HEK293 (cell line): ENCODE measurements around the gene DSCAML1.

ENCODE experiments used
- CTCF ChIA-PET: fragments of 350-600 bp; formaldehyde crosslinking; extraction: SDS; loops from one replicate; lab custom pipeline; 2021; ENCODE audit warnings: antibody characterized with exemption; lab: Yijun Ruan, JAX
- POLR2A ChIA-PET: fragments of 300-600 bp; formaldehyde crosslinking; extraction: SDS; loops from one replicate; lab custom pipeline; 2020; ENCODE audit warnings: antibody characterized with exemption, inconsistent platforms; lab: Yijun Ruan, JAX
- H3K27ac ChIP-seq: fragments of 200-500 bp; sonication (Bioruptor generic); 2 replicates; pipeline ENCODE4 v1.5.1; 2014; ENCODE audit warnings: low read depth, low read length, control low read depth, inconsistent platforms; ENCODE audit errors: extremely low read depth
- H3K36me3 ChIP-seq, 2 experiments: fragments of 200-500 bp in 1 of 2; sonication (Bioruptor generic) in 1 of 2; 1 replicate in 1 of 2; 2 replicates in 1 of 2; pipeline ENCODE4 v1.5.1; 2014 to 2017; ENCODE audit warnings: inconsistent platforms in 2 of 2, low read length in 2 of 2; ENCODE audit not compliant: control insufficient read depth in 2 of 2, insufficient read depth in 1 of 2
- H3K4me1 ChIP-seq: fragments of 200-500 bp; sonication (Bioruptor generic); 2 replicates; pipeline ENCODE4 v1.5.1; 2014; ENCODE audit warnings: mild to moderate bottlenecking, low read length, inconsistent platforms; ENCODE audit not compliant: control insufficient read depth, insufficient read depth
- H3K4me3 ChIP-seq: 2 replicates; pipeline ENCODE4 v1.5.1; 2011; ENCODE audit warnings: low read depth, mild to moderate bottlenecking, control low read depth, low read length, moderate library complexity
- H3K9me3 ChIP-seq: fragments of 200-500 bp; sonication (Bioruptor generic); 2 replicates; pipeline ENCODE4 v1.5.1; 2014; ENCODE audit warnings: low read depth, low read length, inconsistent platforms; ENCODE audit not compliant: control insufficient read depth, insufficient read depth
- OSR2 ChIP-seq: fragments of 450-650 bp; formaldehyde crosslinking; IDR thresholded peaks from 2 replicates; pipeline ENCODE4 v1.5.1; 2016; ENCODE audit warnings: missing biosample characterization, missing genetic modification characterization
- REPIN1 ChIP-seq: fragments of 450-650 bp; formaldehyde crosslinking; IDR thresholded peaks from 2 replicates; pipeline ENCODE4 v1.5.1; 2017; ENCODE audit warnings: missing biosample characterization, missing genetic modification characterization, low read depth
- TRIM28 ChIP-seq: IDR thresholded peaks from 2 replicates; pipeline ENCODE4 v1.6.1; 2011; ENCODE audit warnings: low read length, control low read depth, borderline replicate concordance
- YY2 ChIP-seq: fragments of 450-650 bp; formaldehyde crosslinking; IDR thresholded peaks from 2 replicates; pipeline ENCODE4 v1.5.1; 2016; ENCODE audit warnings: missing biosample characterization, missing genetic modification characterization
- ZNF138 ChIP-seq: fragments of 450-650 bp; formaldehyde crosslinking; IDR thresholded peaks from 2 replicates; pipeline ENCODE4 v1.5.1; 2016; ENCODE audit warnings: missing biosample characterization, missing genetic modification characterization, borderline replicate concordance
- ZNF184 ChIP-seq: fragments of 450-650 bp; IDR thresholded peaks from 2 replicates; pipeline ENCODE4 v1.5.1; 2018; ENCODE audit warnings: missing biosample characterization, mild to moderate bottlenecking, missing genetic modification characterization
- ZNF2 ChIP-seq: fragments of 450-650 bp; formaldehyde crosslinking; IDR thresholded peaks from 2 replicates; pipeline ENCODE4 v1.5.1; 2016; ENCODE audit warnings: missing biosample characterization, missing genetic modification characterization
- ZNF211 ChIP-seq: fragments of 450-650 bp; formaldehyde crosslinking; IDR thresholded peaks from 2 replicates; pipeline ENCODE4 v1.5.1; 2016; ENCODE audit warnings: low read depth, missing biosample characterization, missing genetic modification characterization
- ZNF248 ChIP-seq: fragments of 450-650 bp; formaldehyde crosslinking; IDR thresholded peaks from 2 replicates; pipeline ENCODE4 v1.5.1; 2017; ENCODE audit warnings: missing biosample characterization, missing genetic modification characterization
- ZNF416 ChIP-seq: fragments of 450-650 bp; formaldehyde crosslinking; IDR thresholded peaks from 2 replicates; pipeline ENCODE4 v1.5.1; 2016; ENCODE audit warnings: missing biosample characterization, missing genetic modification characterization
- ZNF571 ChIP-seq: fragments of 450-650 bp; formaldehyde crosslinking; IDR thresholded peaks from 2 replicates; pipeline ENCODE4 v1.5.0; 2017; ENCODE audit warnings: missing biosample characterization, missing genetic modification characterization
- ZNF585B ChIP-seq: fragments of 450-650 bp; formaldehyde crosslinking; IDR thresholded peaks from 2 replicates; pipeline ENCODE4 v1.5.1; 2016; ENCODE audit warnings: missing biosample characterization, missing genetic modification characterization
- ZNF596 ChIP-seq: fragments of 450-650 bp; IDR thresholded peaks from 2 replicates; pipeline ENCODE4 v1.5.0; 2018; ENCODE audit warnings: missing biosample characterization, mild to moderate bottlenecking, missing genetic modification characterization, moderate library complexity
- ZNF664 ChIP-seq: fragments of 450-650 bp; formaldehyde crosslinking; IDR thresholded peaks from 2 replicates; pipeline ENCODE4 v1.5.1; 2016; ENCODE audit warnings: missing biosample characterization, missing genetic modification characterization
- ZNF670 ChIP-seq: fragments of 450-650 bp; formaldehyde crosslinking; IDR thresholded peaks from 2 replicates; pipeline ENCODE4 v1.5.1; 2016; ENCODE audit warnings: missing biosample characterization, missing genetic modification characterization, low read depth
- ZNF677 ChIP-seq: fragments of 450-650 bp; IDR thresholded peaks from 2 replicates; pipeline ENCODE4 v1.5.0; 2018; ENCODE audit warnings: missing biosample characterization, mild to moderate bottlenecking, missing genetic modification characterization, moderate library complexity
- ZNF747 ChIP-seq: fragments of 450-650 bp; formaldehyde crosslinking; IDR thresholded peaks from 2 replicates; pipeline ENCODE4 v1.5.1; 2016; ENCODE audit warnings: missing biosample characterization, missing genetic modification characterization
- TF ChIP-seq, protein P1 (sequence below): sonication (generic); formaldehyde crosslinking; IDR thresholded peaks from 2 replicates; pipeline ENCODE4 v1.8.1; 2022; ENCODE audit warnings: mild to moderate bottlenecking, moderate library complexity, missing genetic modification reagents
- TF ChIP-seq, protein P2 (sequence below): fragments of 450-650 bp; formaldehyde crosslinking; IDR thresholded peaks from 2 replicates; pipeline ENCODE4 v1.5.1; 2016; ENCODE audit warnings: missing biosample characterization, missing genetic modification characterization
- TF ChIP-seq, protein P3 (sequence below): fragments of 450-650 bp; formaldehyde crosslinking; IDR thresholded peaks from 2 replicates; pipeline ENCODE4 v1.5.1; 2016; ENCODE audit warnings: missing biosample characterization, missing genetic modification characterization
- TF ChIP-seq, protein P4 (sequence below): fragments of 450-650 bp; formaldehyde crosslinking; conservative IDR thresholded peaks from 2 replicates; pipeline ENCODE4 v1.5.1; 2016; ENCODE audit warnings: low read depth, missing biosample characterization, missing genetic modification characterization

Gene DSCAML1

DNA sequence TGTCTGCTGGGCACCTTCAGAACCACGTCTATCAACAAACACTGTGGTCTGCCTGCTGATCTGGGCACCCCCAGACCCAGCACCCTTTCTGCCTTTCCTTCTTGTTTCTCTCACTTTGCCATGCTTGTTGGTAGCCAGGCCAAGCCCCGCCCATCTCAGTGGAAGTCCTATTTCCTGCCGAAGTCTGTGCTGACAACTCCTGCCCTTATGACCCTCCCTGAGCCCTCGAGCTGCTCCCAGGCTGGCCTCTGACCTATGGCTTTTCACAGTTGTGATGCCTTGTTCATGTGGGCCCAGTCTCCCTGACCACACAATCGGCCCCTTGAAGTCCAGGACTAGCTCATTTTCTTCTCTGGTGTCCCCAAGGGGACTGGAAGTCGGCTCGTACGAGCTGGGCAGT is 132.1 kb downstream of the DSCAML1 start (continued):
- no peak for TF ChIP-seq ZNF416 (tag by site-specific recombination)
- TF ChIP-seq, protein P1, sequence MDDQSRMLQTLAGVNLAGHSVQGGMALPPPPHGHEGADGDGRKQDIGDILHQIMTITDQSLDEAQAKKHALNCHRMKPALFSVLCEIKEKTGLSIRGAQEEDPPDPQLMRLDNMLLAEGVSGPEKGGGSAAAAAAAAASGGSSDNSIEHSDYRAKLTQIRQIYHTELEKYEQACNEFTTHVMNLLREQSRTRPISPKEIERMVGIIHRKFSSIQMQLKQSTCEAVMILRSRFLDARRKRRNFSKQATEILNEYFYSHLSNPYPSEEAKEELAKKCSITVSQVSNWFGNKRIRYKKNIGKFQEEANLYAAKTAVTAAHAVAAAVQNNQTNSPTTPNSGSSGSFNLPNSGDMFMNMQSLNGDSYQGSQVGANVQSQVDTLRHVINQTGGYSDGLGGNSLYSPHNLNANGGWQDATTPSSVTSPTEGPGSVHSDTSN (CRISPR knock-in tag) = no peak
- TF ChIP-seq YY2 (tag by site-specific recombination) = no peak
- no peak for TF ChIP-seq ZNF596 (tag by site-specific recombination)

DNA sequence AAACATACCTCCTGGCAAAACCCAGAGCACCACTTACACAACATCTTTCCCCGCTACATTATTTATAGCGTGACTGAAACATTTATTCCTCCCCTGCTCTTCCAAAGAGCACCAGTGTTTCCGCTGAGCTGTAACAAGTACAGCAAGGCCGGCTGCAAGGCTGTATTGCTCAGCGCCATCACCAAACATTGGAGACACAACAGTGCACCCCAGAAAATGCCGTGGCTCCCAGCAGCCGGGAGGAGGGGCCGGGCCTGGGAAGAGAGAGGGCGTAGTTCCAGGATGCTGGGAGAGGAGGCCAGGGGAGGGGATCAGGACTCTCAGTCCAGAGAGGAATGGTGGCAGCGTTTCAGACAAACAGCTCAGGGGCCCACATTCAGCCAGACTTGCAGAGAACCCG is 133.2 kb downstream of the DSCAML1 start:
- CTCF ChIA-PET = interaction anchor here (0.7 kb wide), 1 partner anchor 11 kb away, joined by 3 read pairs; no protein-coding TSS in a partner anchor

More for the DNA sequence above, 133.2 kb downstream of the DSCAML1 start:
- H3K4me3 ChIP-seq = no peak overlapping the region
- POLR2A ChIA-PET = no interaction called here
- H3K27ac ChIP-seq = no peak overlapping the region
- no peaks in the 10 kb centered on the region for H3K36me3 ChIP-seq
- H3K4me1 ChIP-seq = no peaks in the 10 kb centered on the region
- TF ChIP-seq REPIN1 (tag by site-specific recombination) (no peak), ZNF2 (tag by site-specific recombination) (no peak), OSR2 (tag by site-specific recombination) (no peak), ZNF747 (no peak), ZNF211 (tag by site-specific recombination) (no peak), ZNF596 (tag by site-specific recombination) (no peak), ZNF670 (tag by site-specific recombination) (no peak), ZNF138 (tag by site-specific recombination) (no peak), ZNF677 (tag by site-specific recombination) (no peak), ZNF585B (tag by site-specific recombination) (no peak), ZNF248 (no peak), ZNF664 (no peak), ZNF184 (tag by site-specific recombination) (no peak), TRIM28 (no peak), ZNF571 (tag by site-specific recombination) (no peak)
- TF ChIP-seq, protein P2, sequence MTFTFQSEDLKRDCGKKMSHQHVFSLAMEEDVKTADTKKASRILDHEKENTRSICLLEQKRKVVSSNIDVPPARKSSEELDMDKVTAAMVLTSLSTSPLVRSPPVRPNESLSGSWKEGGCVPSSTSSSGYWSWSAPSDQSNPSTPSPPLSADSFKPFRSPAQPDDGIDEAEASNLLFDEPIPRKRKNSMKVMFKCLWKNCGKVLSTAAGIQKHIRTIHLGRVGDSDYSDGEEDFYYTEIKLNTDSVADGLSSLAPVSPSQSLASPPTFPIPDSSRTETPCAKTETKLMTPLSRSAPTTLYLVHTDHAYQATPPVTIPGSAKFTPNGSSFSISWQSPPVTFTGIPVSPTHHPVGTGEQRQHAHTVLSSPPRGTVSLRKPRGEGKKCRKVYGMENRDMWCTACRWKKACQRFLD (tag by site-specific recombination) = no peak
- TF ChIP-seq, protein P3, sequence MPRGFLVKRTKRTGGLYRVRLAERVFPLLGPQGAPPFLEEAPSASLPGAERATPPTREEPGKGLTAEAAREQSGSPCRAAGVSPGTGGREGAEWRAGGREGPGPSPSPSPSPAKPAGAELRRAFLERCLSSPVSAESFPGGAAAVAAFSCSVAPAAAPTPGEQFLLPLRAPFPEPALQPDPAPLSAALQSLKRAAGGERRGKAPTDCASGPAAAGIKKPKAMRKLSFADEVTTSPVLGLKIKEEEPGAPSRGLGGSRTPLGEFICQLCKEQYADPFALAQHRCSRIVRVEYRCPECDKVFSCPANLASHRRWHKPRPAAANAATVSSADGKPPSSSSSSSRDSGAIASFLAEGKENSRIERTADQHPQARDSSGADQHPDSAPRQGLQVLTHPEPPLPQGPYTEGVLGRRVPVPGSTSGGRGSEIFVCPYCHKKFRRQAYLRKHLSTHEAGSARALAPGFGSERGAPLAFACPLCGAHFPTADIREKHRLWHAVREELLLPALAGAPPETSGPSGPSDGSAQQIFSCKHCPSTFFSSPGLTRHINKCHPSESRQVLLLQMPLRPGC = no peak
- TF ChIP-seq, protein P4, sequence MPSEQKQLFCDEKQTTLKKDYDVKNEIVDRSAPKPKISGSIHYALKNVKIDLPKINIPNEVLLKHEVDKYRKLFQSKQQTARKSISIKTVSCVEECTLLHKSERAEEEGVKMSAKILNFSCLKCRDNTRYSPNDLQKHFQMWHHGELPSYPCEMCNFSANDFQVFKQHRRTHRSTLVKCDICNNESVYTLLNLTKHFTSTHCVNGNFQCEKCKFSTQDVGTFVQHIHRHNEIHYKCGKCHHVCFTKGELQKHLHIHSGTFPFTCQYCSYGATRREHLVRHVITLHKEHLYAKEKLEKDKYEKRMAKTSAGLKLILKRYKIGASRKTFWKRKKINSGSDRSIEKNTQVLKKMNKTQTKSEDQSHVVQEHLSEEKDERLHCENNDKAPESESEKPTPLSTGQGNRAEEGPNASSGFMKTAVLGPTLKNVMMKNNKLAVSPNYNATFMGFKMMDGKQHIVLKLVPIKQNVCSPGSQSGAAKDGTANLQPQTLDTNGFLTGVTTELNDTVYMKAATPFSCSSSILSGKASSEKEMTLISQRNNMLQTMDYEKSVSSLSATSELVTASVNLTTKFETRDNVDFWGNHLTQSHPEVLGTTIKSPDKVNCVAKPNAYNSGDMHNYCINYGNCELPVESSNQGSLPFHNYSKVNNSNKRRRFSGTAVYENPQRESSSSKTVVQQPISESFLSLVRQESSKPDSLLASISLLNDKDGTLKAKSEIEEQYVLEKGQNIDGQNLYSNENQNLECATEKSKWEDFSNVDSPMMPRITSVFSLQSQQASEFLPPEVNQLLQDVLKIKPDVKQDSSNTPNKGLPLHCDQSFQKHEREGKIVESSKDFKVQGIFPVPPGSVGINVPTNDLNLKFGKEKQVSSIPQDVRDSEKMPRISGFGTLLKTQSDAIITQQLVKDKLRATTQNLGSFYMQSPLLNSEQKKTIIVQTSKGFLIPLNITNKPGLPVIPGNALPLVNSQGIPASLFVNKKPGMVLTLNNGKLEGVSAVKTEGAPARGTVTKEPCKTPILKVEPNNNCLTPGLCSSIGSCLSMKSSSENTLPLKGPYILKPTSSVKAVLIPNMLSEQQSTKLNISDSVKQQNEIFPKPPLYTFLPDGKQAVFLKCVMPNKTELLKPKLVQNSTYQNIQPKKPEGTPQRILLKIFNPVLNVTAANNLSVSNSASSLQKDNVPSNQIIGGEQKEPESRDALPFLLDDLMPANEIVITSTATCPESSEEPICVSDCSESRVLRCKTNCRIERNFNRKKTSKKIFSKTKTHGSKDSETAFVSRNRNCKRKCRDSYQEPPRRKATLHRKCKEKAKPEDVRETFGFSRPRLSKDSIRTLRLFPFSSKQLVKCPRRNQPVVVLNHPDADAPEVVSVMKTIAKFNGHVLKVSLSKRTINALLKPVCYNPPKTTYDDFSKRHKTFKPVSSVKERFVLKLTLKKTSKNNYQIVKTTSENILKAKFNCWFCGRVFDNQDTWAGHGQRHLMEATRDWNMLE = no peak
- H3K9me3 ChIP-seq = no peaks in the 10 kb centered on the region
